Loucy (cell line): ENCODE results near the gene ARSH.

ENCODE experiments used
- EZH2phosphoT487 ChIP-seq: fragments of 200-600 bp; IDR thresholded peaks from 2 replicates; pipeline ENCODE4 v1.6.1; 2018; ENCODE audit warnings: antibody characterized with exemption, mild to moderate bottlenecking, moderate library complexity, borderline replicate concordance
- TF ChIP-seq, protein P1 (sequence below): fragments of 200-600 bp; sonication (generic); conservative IDR thresholded peaks from 2 replicates; pipeline ENCODE4 v1.5.1; 2014; ENCODE audit warnings: mild to moderate bottlenecking, antibody characterized with exemption, low read length

DNA sequence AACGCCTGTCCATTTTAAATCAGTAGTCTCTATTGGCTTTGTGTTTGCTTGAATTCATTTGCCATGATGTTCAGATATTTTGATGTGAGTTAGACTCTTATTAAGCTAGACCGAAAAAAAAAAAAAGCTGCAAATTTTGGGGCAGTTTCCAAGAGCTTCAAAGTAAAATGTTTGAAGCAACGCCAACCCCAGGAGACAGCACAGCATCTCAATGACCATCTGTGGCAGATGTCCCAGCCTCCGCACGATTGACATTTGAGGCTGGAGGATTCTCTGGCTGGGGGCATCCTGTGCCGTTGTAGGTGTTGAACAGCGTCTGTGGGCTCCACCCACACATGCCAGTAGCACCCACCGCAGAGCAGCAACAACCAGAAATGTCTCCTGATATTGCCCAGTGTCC is 17.8 kb downstream of the ARSH start:
- TF ChIP-seq, protein P1, sequence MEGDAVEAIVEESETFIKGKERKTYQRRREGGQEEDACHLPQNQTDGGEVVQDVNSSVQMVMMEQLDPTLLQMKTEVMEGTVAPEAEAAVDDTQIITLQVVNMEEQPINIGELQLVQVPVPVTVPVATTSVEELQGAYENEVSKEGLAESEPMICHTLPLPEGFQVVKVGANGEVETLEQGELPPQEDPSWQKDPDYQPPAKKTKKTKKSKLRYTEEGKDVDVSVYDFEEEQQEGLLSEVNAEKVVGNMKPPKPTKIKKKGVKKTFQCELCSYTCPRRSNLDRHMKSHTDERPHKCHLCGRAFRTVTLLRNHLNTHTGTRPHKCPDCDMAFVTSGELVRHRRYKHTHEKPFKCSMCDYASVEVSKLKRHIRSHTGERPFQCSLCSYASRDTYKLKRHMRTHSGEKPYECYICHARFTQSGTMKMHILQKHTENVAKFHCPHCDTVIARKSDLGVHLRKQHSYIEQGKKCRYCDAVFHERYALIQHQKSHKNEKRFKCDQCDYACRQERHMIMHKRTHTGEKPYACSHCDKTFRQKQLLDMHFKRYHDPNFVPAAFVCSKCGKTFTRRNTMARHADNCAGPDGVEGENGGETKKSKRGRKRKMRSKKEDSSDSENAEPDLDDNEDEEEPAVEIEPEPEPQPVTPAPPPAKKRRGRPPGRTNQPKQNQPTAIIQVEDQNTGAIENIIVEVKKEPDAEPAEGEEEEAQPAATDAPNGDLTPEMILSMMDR, result no peak
- TF ChIP-seq EZH2phosphoT487, result no peak
